GM19468 (cell line): Measurements from ENCODE around the gene ABHD10.
"Not testable (repeated sequence)": the region's sequence is repeated elsewhere in the genome, so short reads cannot be mapped to it uniquely, and the experiment has no call there.

Experiments
- ATAC-seq: cut with Tn5 transposase; IDR thresholded peaks from one replicate; pipeline ENCODE4 v1.9.1; 2021; ENCODE audit warnings: mild to moderate bottlenecking, moderate library complexity, moderate number of reproducible peaks; ENCODE audit not compliant: unreplicated experiment; ENCODE audit errors: extremely low read depth

The ABHD10 gene

DNA sequence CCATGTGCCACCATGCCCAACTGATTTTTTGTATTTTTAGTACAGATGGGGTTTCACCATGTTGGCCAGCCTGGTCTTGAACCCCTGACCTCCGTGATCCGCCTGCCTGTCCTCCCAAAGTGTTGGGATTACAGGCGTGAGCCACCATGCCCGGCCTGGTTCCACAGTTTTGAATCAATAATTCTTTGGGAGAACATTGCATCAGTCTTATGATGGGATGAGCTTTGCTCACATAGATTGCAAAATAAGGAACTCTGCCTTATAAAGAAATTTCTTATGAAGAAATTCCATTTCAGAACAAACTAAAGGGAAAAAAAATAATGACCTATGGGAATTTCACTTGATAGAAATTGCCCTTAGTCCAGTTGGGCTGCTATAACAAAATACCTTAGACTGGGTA, 39.9 kb downstream of the ABHD10 start:
- no peak for ATAC-seq

DNA sequence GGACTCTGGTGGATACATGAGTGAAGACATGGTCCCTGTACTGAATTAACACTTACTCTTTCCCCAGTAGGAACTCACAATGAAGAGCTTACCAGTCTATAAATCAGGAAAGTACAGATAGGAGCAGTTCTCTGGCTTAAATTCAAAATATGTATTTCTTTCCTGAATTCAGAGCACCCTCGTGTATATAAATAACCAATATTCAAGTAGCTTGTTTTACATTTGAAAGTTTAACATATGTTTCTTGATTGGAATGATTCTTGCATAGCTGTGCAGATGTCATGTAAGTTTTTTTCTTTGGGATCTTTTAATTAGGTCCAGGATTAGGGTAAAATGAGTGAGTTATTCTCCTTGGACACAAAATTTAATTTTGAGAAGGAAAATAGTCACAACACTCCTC, 40.9 kb downstream of the ABHD10 start:
- no peak for ATAC-seq

DNA sequence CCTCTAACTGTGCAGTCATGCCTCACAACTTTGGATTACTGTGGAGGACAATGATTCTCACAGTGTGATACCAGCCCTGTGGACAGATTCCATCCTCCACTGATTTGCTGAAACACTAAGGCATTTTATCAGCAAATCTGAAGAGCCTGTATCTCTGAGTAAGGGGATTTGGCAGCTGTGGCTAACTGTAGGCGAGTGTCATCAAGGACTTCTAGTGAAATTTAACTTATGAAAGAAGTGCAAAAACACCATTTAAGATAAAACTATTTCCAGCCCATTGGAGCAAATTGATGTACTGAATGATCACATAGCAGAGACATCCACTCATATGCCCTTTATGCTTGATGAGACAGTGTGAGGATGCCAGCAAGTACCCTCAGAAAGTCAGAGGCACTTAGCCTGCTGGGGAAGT, 41.9 kb downstream of the ABHD10 start:
- ATAC-seq = no peak

- no peak for ATAC-seq
These were observed 48.3 kb downstream of the ABHD10 start for GRCh38 chr3:112027142-112027541.

DNA sequence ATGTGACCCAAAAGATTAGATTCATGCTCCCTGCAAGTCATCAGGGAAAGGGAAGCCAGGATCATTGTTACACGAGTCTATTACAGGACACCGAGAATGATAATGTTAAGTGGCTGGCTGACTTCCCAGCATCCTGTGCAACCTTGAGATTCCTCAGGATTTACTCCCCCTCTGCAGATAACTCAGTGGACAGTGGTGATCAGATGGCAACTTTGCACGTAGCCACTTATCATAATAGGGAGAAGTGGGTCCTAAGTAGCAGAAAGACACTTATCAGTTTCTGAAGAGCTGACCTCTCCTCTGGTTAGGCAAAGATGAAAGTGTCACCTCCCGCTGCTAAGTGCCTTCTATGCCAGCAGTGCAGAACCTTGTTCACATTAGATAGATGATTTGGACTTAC, 49.0 kb downstream of the ABHD10 start:
- ATAC-seq = no peak

- no peak for ATAC-seq
These were observed 52.1 kb downstream of the ABHD10 start for GRCh38 chr3:112030901-112031300.

DNA sequence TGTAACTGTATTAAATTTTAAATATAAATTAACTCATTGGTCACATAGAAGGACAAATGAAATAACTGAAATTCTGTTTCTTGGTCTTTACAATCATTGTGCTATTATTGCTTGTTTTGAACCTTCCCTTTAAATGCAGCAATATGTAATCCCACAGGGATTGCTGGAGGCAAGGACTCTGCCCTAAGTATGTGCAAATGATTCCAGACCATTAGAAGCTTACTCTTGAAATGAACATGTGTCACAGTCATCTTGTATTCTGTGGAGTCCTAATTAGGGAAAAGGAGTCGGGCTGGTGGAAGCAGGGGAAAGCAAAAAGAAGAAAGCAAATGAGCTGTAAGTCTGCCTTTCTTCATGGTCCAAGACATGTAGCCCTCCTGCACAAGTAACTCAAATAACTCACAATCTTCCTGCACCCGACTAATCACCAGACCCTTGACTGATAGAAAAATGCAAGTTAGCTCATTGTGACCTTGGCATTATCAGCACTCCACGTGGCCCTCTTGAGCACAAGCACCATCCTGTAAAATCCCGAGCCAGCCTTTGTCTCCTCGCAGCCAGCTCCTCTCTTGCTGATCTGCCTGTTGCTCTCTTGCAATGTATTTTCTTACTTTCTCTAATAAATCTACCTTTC, 53.4 kb downstream of the ABHD10 start:
- no peak for ATAC-seq

- no peak for ATAC-seq
These were observed 55.6 kb downstream of the ABHD10 start, which contains the start of gene TMPRSS7 for GRCh38 chr3:112034436-112034835. Gene TMPRSS7, plus strand, starts transcription at chr3:112034736. Its CDS starts 110 bp downstream, at chr3:112034846.

GRCh38 chr3:112035241-112035640, 56.4 kb downstream of the ABHD10 start:
- no peak for ATAC-seq

DNA sequence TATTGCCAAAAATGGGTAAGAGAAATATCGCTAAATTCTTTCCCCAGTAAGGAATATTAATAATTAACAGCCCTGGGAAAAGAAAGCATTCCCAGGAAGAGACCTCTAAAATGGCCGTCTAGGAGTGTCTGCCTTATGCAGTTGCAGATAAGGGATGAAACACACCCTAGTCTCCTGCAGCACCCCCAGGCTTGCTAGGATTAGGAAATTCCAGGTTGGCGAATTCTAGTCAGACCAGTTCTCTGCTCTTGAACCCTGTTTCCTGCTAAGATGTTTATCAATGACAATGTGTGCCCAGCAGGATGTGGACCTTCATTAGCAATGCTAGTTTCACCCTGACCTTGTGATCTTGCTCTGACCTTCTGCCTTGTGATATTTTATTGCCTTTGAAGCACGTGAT, 58.4 kb downstream of the ABHD10 start:
- not testable (repeated sequence) for ATAC-seq

GRCh38 chr3:112038863-112039262, 60.0 kb downstream of the ABHD10 start:
- ATAC-seq = no peak

DNA sequence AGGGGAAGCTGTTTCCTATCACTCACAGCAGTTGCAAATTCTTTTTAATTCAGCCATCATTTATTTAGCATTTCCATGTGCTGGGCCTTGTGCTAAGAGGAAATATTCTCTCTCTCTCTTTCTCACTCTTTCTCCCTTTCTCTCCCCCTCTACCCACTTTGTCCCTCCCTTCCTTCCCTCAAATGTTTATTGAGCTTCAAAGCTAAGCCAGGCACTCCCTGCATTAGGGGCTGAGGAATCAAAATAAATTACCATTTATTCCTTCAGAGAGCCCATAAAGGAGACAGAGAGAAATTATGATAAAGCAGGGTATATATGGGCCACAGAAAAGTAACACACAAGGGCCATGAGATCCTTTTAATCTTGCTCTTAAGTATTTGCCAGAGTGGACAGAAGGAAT, 62.5 kb downstream of the ABHD10 start:
- ATAC-seq = no peak

- ATAC-seq = no peak
These were observed 64.0 kb downstream of the ABHD10 start for GRCh38 chr3:112042842-112043280.
